Activated CD4-positive, alpha-beta T cell treated with anti-CD3 and anti-CD28 coated beads, Interleukin-2, Interleukin-6, amounts not matched to agents 100 ng/mL and 50 ng/mL, durations not matched to agents 16 hours and 8 hours (primary cell): ENCODE results near the gene TWF1.
"Not testable (repeated sequence)": the region's sequence is repeated elsewhere in the genome, so short reads cannot be mapped to it uniquely, and the experiment has no call there.

Experiments used
- DNase-seq: peaks from one replicate; pipeline ENCODE4 v3.0.0-alpha.2; 2020

The TWF1 gene

GRCh38 chr12:43805860-43806736 is at the start of gene TWF1:
TSS of gene TWF1 (minus strand) at chr12:43806317. CDS start at chr12:43806245, 72 bp downstream.
- peak; percentile 92 for DNase-seq

- no peak for DNase-seq
Observed at GRCh38 chr12:43852744-43853143, 46.6 kb upstream of the TWF1 start.

- no peak for DNase-seq
Observed at GRCh38 chr12:43848786-43849185, 42.7 kb upstream of the TWF1 start.

GRCh38 chr12:43848226-43848507 is 42.0 kb upstream of the TWF1 start:
- DNase-seq = no peak

- not testable (repeated sequence) for DNase-seq
Observed at GRCh38 chr12:43847425-43848225, 41.5 kb upstream of the TWF1 start.

- no peak for DNase-seq
Observed at GRCh38 chr12:43842259-43842658, 36.1 kb upstream of the TWF1 start.

GRCh38 chr12:43841253-43841652 is 35.1 kb upstream of the TWF1 start:
- no peak for DNase-seq

GRCh38 chr12:43840338-43840737 is 34.2 kb upstream of the TWF1 start:
- DNase-seq = no peak

- DNase-seq = peak; percentile 7
Observed at GRCh38 chr12:43836475-43836989, 30.4 kb upstream of the TWF1 start.

- peak; percentile 63 for DNase-seq
Observed at GRCh38 chr12:43835656-43836474, 29.7 kb upstream of the TWF1 start, which contains the start of gene TMEM117. TSS of gene TMEM117 (plus strand) at chr12:43836081.

- no peak for DNase-seq
Observed at GRCh38 chr12:43835264-43835655, 29.1 kb upstream of the TWF1 start.

GRCh38 chr12:43832463-43833168 is 26.5 kb upstream of the TWF1 start:
- DNase-seq = peak; percentile 26

GRCh38 chr12:43827093-43827492 is 21.0 kb upstream of the TWF1 start:
- no peak for DNase-seq

- DNase-seq = no peak
Observed at GRCh38 chr12:43826681-43827080, 20.6 kb upstream of the TWF1 start.

- no peak for DNase-seq
Observed at GRCh38 chr12:43824207-43824775, 18.2 kb upstream of the TWF1 start.

GRCh38 chr12:43816168-43816567 is 10.1 kb upstream of the TWF1 start:
- peak; percentile 13 for DNase-seq

GRCh38 chr12:43815416-43815815 is 9.3 kb upstream of the TWF1 start:
- no peak for DNase-seq

GRCh38 chr12:43812926-43813325 is 6.8 kb upstream of the TWF1 start:
- no peak for DNase-seq

- DNase-seq = no peak
Observed at GRCh38 chr12:43812057-43812456, 5.9 kb upstream of the TWF1 start.

GRCh38 chr12:43807386-43807785 is 1.3 kb upstream of the TWF1 start:
- DNase-seq = no peak

- no peak for DNase-seq
Observed at GRCh38 chr12:43806737-43807072, 588 bp upstream of the TWF1 start.
